Neural cell (in vitro differentiated cells): ENCODE data around the gene DMKN. TPM values are rescaled to one million over a fixed set of nuclear protein-coding genes. Genes with fewer than 3 reads are reported as not detected.

Source experiments
- H2AFZ ChIP-seq: fragments of 200-600, 300-800 bp; sonication (generic), shearing (Covaris generic); 2 replicates; pipeline ENCODE4 v1.6.0; 2014; ENCODE audit warnings: low read depth, mild to moderate bottlenecking, antibody characterized with exemption, low read length, moderate library complexity
- H3F3A ChIP-seq: fragments of 200-600 bp; shearing (Covaris generic); 2 replicates; pipeline ENCODE4 v1.6.1; 2016; ENCODE audit warnings: mild to moderate bottlenecking, moderate library complexity, mixed read lengths, antibody characterized with exemption, low read length; ENCODE audit not compliant: insufficient read depth, poor library complexity, severe bottlenecking
- H3K27ac ChIP-seq: fragments of 200-600, 300-800 bp; sonication (generic), shearing (Covaris generic); 2 replicates; pipeline ENCODE4 v1.5.1; 2014; ENCODE audit warnings: mild to moderate bottlenecking, low read length, moderate library complexity
- H3K27me3 ChIP-seq: fragments of 300-800, 200-600 bp; sonication (generic), shearing (Covaris generic); 2 replicates; pipeline ENCODE4 v1.6.0; 2014; ENCODE audit warnings: mild to moderate bottlenecking, low read depth, low read length, moderate library complexity; ENCODE audit not compliant: insufficient read depth
- H3K36me3 ChIP-seq: fragments of 300-800, 200-600 bp; sonication (generic), shearing (Covaris generic); 2 replicates; pipeline ENCODE4 v1.5.1; 2014; ENCODE audit warnings: mild to moderate bottlenecking, antibody characterized with exemption, low read length, moderate library complexity; ENCODE audit not compliant: insufficient read depth
- H3K4me2 ChIP-seq: fragments of 300-800, 200-600 bp; sonication (generic), shearing (Covaris generic); 2 replicates; pipeline ENCODE4 v1.6.0; 2014; ENCODE audit warnings: mild to moderate bottlenecking, low read length
- H3K4me3 ChIP-seq: fragments of 300-800, 200-600 bp; sonication (generic), shearing (Covaris generic); 2 replicates; pipeline ENCODE4 v1.5.1; 2014; ENCODE audit warnings: mild to moderate bottlenecking, low read length, moderate library complexity
- H3K79me2 ChIP-seq: fragments of 200-600 bp; shearing (Covaris generic); replicated peaks from 2 replicates; pipeline ENCODE4 v1.6.0; 2014; ENCODE audit warnings: mild to moderate bottlenecking, low read length, moderate library complexity; ENCODE audit not compliant: insufficient read depth
- H3K9ac ChIP-seq: fragments of 300-800, 200-600 bp; sonication (generic), shearing (Covaris generic); 2 replicates; pipeline ENCODE4 v1.6.1; 2016; ENCODE audit warnings: mild to moderate bottlenecking, low read length, mixed read lengths
- H3K9me2 ChIP-seq: fragments of 200-600 bp; shearing (Covaris generic); 2 replicates; pipeline ENCODE4 v1.6.1; 2016; ENCODE audit warnings: mild to moderate bottlenecking, low read length, mixed read lengths; ENCODE audit not compliant: insufficient read depth
- H3K9me3 ChIP-seq: fragments of 200-600, 300-800 bp; sonication (generic), shearing (Covaris generic); 2 replicates; pipeline ENCODE4 v1.6.1; 2016; ENCODE audit warnings: mild to moderate bottlenecking, mixed run types, low read length, moderate library complexity, mixed read lengths
- H4K20me1 ChIP-seq: fragments of 200-600 bp; shearing (Covaris generic); 2 replicates; pipeline ENCODE4 v1.6.1; 2016; ENCODE audit warnings: mild to moderate bottlenecking, mixed run types; ENCODE audit not compliant: insufficient read depth
- EP300 ChIP-seq: fragments of 450-650 bp; conservative IDR thresholded peaks from 2 replicates; pipeline ENCODE4 v1.6.1; 2014; ENCODE audit warnings: antibody characterized with exemption, mild to moderate bottlenecking, moderate library complexity; ENCODE audit not compliant: poor library complexity, severe bottlenecking
- EZH2 ChIP-seq: fragments of 200-600, 300-800 bp; shearing (Covaris generic), sonication (generic); IDR thresholded peaks from 2 replicates; pipeline ENCODE4 v1.6.1; 2014; ENCODE audit warnings: antibody characterized with exemption, low read length, borderline replicate concordance, mild to moderate bottlenecking; ENCODE audit not compliant: insufficient read depth, poor library complexity, severe bottlenecking
- MXI1 ChIP-seq: fragments of 450-650 bp; conservative IDR thresholded peaks from 2 replicates; pipeline ENCODE4 v1.6.1; 2014; ENCODE audit warnings: antibody characterized with exemption, mild to moderate bottlenecking; ENCODE audit not compliant: poor library complexity, severe bottlenecking
- POLR2AphosphoS5 ChIP-seq: IDR thresholded peaks from 2 replicates; pipeline ENCODE4 v1.6.1; 2012
- RAD21 ChIP-seq: fragments of 450-650 bp; conservative IDR thresholded peaks from 2 replicates; pipeline ENCODE4 v1.6.1; 2014; ENCODE audit warnings: antibody characterized with exemption, mild to moderate bottlenecking, moderate library complexity
- SMC3 ChIP-seq: fragments of 450-650 bp; conservative IDR thresholded peaks from 2 replicates; pipeline ENCODE4 v1.6.1; 2014; ENCODE audit warnings: antibody characterized with exemption, mild to moderate bottlenecking, moderate library complexity; ENCODE audit not compliant: poor library complexity
- TAF1 ChIP-seq: IDR thresholded peaks from 2 replicates; pipeline ENCODE4 v1.6.1; 2012; ENCODE audit warnings: low read depth
- polyA plus RNA-seq: library from polyadenylated mRNA; depleted of rRNA; stranded (reverse); fragments of >200 nt; gene quantifications from 2 replicates; pipeline ENCODE4 v1.2.3, GENCODE V29; 2014
- TF ChIP-seq, protein P1 (sequence below): fragments of 450-650 bp; IDR thresholded peaks from 2 replicates; pipeline ENCODE4 v1.5.1; 2014; ENCODE audit warnings: antibody characterized with exemption, mild to moderate bottlenecking, moderate library complexity; ENCODE audit not compliant: poor library complexity, severe bottlenecking
- TF ChIP-seq, protein P2 (sequence below): IDR thresholded peaks from 2 replicates; pipeline ENCODE4 v1.6.1; 2012; ENCODE audit warnings: borderline replicate concordance

The DMKN gene
- polyA plus RNA-seq, 1 donor from 2014 or later = not detected

DNA sequence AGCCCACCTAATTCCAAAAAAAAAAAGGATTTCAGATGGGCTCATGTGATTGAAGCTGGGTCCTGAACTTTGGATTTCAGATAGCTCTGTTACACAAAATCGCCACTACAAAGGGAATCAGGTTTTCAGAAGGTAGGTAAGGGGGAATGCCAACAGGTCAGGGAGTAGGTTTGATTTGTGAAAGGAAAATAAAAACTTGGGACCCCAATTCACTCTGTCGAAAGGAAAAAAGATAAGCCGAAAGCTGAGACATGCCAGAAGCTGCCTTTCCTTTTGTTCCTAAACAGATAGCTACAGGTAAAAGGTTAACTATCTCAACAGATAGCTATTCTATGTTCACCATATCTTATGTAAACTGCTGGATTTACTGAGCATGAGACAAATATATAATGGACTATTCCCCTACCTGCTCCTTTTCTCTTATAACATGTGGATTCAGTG is 27.2 kb downstream of the DMKN start:
- H3K9me3 ChIP-seq = no peaks in the 10 kb centered on the region
- H4K20me1 ChIP-seq = no peaks in the 10 kb centered on the region
- no peaks in the 10 kb centered on the region for H3K9me2 ChIP-seq
- H3K27ac ChIP-seq = no peak overlapping the region
- TF ChIP-seq, protein P1, sequence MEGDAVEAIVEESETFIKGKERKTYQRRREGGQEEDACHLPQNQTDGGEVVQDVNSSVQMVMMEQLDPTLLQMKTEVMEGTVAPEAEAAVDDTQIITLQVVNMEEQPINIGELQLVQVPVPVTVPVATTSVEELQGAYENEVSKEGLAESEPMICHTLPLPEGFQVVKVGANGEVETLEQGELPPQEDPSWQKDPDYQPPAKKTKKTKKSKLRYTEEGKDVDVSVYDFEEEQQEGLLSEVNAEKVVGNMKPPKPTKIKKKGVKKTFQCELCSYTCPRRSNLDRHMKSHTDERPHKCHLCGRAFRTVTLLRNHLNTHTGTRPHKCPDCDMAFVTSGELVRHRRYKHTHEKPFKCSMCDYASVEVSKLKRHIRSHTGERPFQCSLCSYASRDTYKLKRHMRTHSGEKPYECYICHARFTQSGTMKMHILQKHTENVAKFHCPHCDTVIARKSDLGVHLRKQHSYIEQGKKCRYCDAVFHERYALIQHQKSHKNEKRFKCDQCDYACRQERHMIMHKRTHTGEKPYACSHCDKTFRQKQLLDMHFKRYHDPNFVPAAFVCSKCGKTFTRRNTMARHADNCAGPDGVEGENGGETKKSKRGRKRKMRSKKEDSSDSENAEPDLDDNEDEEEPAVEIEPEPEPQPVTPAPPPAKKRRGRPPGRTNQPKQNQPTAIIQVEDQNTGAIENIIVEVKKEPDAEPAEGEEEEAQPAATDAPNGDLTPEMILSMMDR = no peak
- TF ChIP-seq TAF1 = no peak
- TF ChIP-seq SMC3 = no peak
- no peak for TF ChIP-seq MXI1
- TF ChIP-seq EZH2 = no peak
- H3K79me2 ChIP-seq = no peaks in the 10 kb centered on the region
- H3K4me3 ChIP-seq = no peak overlapping the region
- no peaks in the 10 kb centered on the region for H3F3A ChIP-seq
- no peaks in the 10 kb centered on the region for H3K36me3 ChIP-seq
- H3K9ac ChIP-seq = no peak overlapping the region
- H3K27me3 ChIP-seq = no peaks in the 10 kb centered on the region
- H2AFZ ChIP-seq = no peak overlapping the region
- no peak overlapping the region for H3K4me2 ChIP-seq

DNA sequence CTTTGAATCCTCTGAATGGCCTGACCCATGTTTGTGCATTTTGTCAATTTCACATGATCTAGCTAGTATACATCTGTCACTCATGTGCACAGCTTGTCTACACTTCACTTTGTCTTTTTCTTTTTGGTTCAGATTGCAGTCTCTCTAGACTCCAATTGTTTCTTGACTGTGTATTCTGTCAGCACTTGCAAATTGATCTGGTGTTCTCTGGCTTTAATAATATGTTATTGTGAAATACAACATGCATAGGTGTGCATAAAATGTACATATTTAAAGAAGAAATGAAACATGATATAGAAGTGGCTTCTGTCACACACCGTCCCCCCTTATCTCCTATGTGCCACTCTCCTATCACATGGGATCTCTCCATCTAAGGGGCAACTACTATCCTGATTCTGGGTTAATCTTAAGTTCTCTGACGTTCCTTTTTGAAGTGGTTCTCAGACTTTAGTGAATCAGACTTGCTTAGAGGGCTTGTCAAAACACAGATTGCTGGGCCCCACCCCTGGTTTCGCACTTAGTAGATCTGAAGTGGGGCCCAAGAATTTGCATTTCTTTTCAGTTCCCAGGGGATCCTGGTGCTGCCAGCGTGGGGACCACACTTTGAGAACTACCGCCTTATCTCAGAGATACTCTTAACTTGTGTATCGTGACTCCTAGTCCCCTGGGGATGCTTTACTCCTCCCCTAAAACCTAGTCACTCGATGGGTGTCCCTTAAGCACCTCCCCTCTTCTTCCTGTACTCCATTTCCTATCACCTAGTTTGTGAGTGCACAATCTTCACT is 29.0 kb downstream of the DMKN start:
- no peaks in the 10 kb centered on the region for H3K36me3 ChIP-seq

More for the DNA sequence above, 29.0 kb downstream of the DMKN start:
- Histone ChIP-seq H3K4me3 (no peak overlapping the region), H3K9me3 (no peaks in the 10 kb centered on the region), H2AFZ (no peak overlapping the region), H3K27ac (no peak overlapping the region), H3K27me3 (no peaks in the 10 kb centered on the region), H3K9me2 (no peaks in the 10 kb centered on the region), H3K4me2 (no peak overlapping the region), H4K20me1 (no peaks in the 10 kb centered on the region), H3K79me2 (no peaks in the 10 kb centered on the region), H3K9ac (no peak overlapping the region), H3F3A (no peaks in the 10 kb centered on the region)
- TF ChIP-seq MXI1 (no peak), POLR2AphosphoS5 (no peak), RAD21 (no peak), SMC3 (no peak), EZH2 (no peak), EP300 (no peak), TAF1 (no peak)
- TF ChIP-seq, protein P1 = no peak
- TF ChIP-seq, protein P2, sequence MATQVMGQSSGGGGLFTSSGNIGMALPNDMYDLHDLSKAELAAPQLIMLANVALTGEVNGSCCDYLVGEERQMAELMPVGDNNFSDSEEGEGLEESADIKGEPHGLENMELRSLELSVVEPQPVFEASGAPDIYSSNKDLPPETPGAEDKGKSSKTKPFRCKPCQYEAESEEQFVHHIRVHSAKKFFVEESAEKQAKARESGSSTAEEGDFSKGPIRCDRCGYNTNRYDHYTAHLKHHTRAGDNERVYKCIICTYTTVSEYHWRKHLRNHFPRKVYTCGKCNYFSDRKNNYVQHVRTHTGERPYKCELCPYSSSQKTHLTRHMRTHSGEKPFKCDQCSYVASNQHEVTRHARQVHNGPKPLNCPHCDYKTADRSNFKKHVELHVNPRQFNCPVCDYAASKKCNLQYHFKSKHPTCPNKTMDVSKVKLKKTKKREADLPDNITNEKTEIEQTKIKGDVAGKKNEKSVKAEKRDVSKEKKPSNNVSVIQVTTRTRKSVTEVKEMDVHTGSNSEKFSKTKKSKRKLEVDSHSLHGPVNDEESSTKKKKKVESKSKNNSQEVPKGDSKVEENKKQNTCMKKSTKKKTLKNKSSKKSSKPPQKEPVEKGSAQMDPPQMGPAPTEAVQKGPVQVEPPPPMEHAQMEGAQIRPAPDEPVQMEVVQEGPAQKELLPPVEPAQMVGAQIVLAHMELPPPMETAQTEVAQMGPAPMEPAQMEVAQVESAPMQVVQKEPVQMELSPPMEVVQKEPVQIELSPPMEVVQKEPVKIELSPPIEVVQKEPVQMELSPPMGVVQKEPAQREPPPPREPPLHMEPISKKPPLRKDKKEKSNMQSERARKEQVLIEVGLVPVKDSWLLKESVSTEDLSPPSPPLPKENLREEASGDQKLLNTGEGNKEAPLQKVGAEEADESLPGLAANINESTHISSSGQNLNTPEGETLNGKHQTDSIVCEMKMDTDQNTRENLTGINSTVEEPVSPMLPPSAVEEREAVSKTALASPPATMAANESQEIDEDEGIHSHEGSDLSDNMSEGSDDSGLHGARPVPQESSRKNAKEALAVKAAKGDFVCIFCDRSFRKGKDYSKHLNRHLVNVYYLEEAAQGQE = no peak
